K562 (cell line): Measurements from ENCODE around the gene CSRNP2. TPM values are rescaled to one million over a fixed set of nuclear protein-coding genes. Genes with fewer than 3 reads are reported as not detected.

Experiments
- ATAC-seq: fragments of 200-7000 bp; cut with Tn5 transposase; 3 replicates; pipeline ENCODE4 v1.9.1; 2020; ENCODE audit warnings: moderate library complexity
- BruUV-seq: library from RNA; stranded (reverse); fragments of 400-500 nt; replicated peaks from 2 replicates; lab custom pipeline; 2021; lab: Mats Ljungman, UMichigan
- CTCF ChIA-PET: fragments of 300-600 bp; formaldehyde crosslinking; extraction: SDS; loops from one replicate; lab custom pipeline; 2021; ENCODE audit warnings: low intra/inter-chr PET ratio; lab: Yijun Ruan, JAX
- POLR2A ChIA-PET: fragments of 300-600, 350-650 bp; sonication (Branson Sonifier 250); formaldehyde crosslinking; extraction: SDS; loops from one replicate; lab custom pipeline; 2021; ENCODE audit warnings: antibody characterized with exemption, inconsistent platforms; lab: Yijun Ruan, JAX
- DNase-seq, 4 experiments: peaks; one replicate each; pipeline versions ENCODE4 v3.0.0 to v3.0.0-alpha.2; 2011 to 2018; ENCODE audit warnings: low spot score in 3 of 4, mixed read lengths in 3 of 4; ENCODE audit errors: extremely low read depth in 1 of 4
- FAIRE-seq: peaks from 2 replicates; lab custom pipeline; 2011; peaks lifted over from hg19 to GRCh38; lab: Jason Lieb, UNC
- H2AFZ ChIP-seq: 2 replicates; pipeline ENCODE4 v1.6.0; 2011; ENCODE audit warnings: low read depth, low read length, control low read depth, inconsistent platforms
- H3K27ac ChIP-seq: fragments of 200-600 bp; 3 replicates; pipeline ENCODE4 v1.8.0; 2011; ENCODE audit warnings: low read depth, mild to moderate bottlenecking, control low read depth, inconsistent platforms, low read length, moderate library complexity, mixed read lengths; ENCODE audit errors: extremely low read depth
- H3K27me3 ChIP-seq, 2 experiments: fragments of 300-600 bp in 1 of 2; 2 replicates in 1 of 2; 3 replicates in 1 of 2; pipeline versions ENCODE4 v1.6.0 to v1.8.0; 2011; ENCODE audit warnings: inconsistent platforms in 2 of 2, low read length in 2 of 2, mild to moderate bottlenecking in 1 of 2, mixed read lengths in 1 of 2, moderate library complexity in 1 of 2; ENCODE audit not compliant: control insufficient read depth in 2 of 2, insufficient read depth in 2 of 2
- H3K36me3 ChIP-seq: fragments of 300-600 bp; 3 replicates; pipeline ENCODE4 v1.8.0; 2011; ENCODE audit warnings: mild to moderate bottlenecking, low read length, inconsistent platforms; ENCODE audit not compliant: control insufficient read depth, insufficient read depth
- H3K4me1 ChIP-seq, 2 experiments: fragments of 200-600 bp in 1 of 2; replicated peaks in 1 of 2; 2 replicates in 1 of 2; 3 replicates in 1 of 2; pipeline versions ENCODE4 v1.5.1 to v1.8.0; 2011; ENCODE audit warnings: inconsistent platforms in 2 of 2, low read length in 2 of 2, mild to moderate bottlenecking in 1 of 2, mixed read lengths in 1 of 2, moderate library complexity in 1 of 2; ENCODE audit not compliant: control insufficient read depth in 2 of 2, insufficient read depth in 2 of 2
- H3K4me2 ChIP-seq: 2 replicates; pipeline ENCODE4 v1.6.1; 2011; ENCODE audit warnings: low read length, control low read depth, inconsistent platforms, mixed read lengths; ENCODE audit not compliant: insufficient read depth
- H3K4me3 ChIP-seq: fragments of 200-600 bp; sonication (generic), shearing (Covaris generic); 2 replicates; pipeline ENCODE4 v1.5.1; 2016; ENCODE audit warnings: control low read depth, inconsistent platforms
- H3K79me2 ChIP-seq: fragments of 200-600 bp; 3 replicates; pipeline ENCODE4 v1.8.0; 2011; ENCODE audit warnings: low read length, inconsistent platforms; ENCODE audit not compliant: control insufficient read depth, insufficient read depth
- H3K9ac ChIP-seq, 2 experiments: 2 replicates each; pipeline versions ENCODE4 v1.6.0 to v1.6.1; 2011; ENCODE audit warnings: low read depth in 2 of 2, low read length in 2 of 2, control low read depth in 1 of 2, inconsistent platforms in 1 of 2, mild to moderate bottlenecking in 1 of 2, mixed read lengths in 1 of 2; ENCODE audit not compliant: insufficient read depth in 1 of 2
- H3K9me1 ChIP-seq: one replicate; pipeline ENCODE4 v1.6.0; 2011; ENCODE audit warnings: inconsistent platforms, mild to moderate bottlenecking, low read length, moderate library complexity; ENCODE audit not compliant: control insufficient read depth, insufficient read depth
- H3K9me3 ChIP-seq: replicated peaks from 2 replicates; pipeline ENCODE4 v1.5.1; 2011; ENCODE audit warnings: low read depth, low read length, inconsistent platforms; ENCODE audit not compliant: control insufficient read depth, insufficient read depth
- H4K20me1 ChIP-seq: replicated peaks from 2 replicates; pipeline ENCODE4 v1.6.1; 2011; ENCODE audit warnings: low read length, inconsistent platforms, mixed read lengths; ENCODE audit not compliant: control insufficient read depth, insufficient read depth
- CHD4 ChIP-seq: fragments of 200-600 bp; sonication (generic); IDR thresholded peaks from 3 replicates; pipeline ENCODE4 v1.6.1; 2012; ENCODE audit warnings: low read depth, mild to moderate bottlenecking, mixed read lengths, low read length, inconsistent platforms; ENCODE audit not compliant: insufficient read depth, insufficient replicate concordance, poor library complexity, severe bottlenecking
- COPS2 ChIP-seq: fragments of 450-650 bp; conservative IDR thresholded peaks from 2 replicates; pipeline ENCODE4 v1.6.1; 2016; ENCODE audit warnings: mild to moderate bottlenecking, moderate library complexity
- FOXJ3 ChIP-seq: sonication (generic); formaldehyde crosslinking; IDR thresholded peaks from 2 replicates; pipeline ENCODE4 v1.4.0; 2020; ENCODE audit warnings: mild to moderate bottlenecking, missing genetic modification reagents
- GTF2A2 ChIP-seq: IDR thresholded peaks from 2 replicates; pipeline ENCODE4 v1.6.1; 2016; ENCODE audit warnings: mild to moderate bottlenecking, missing genetic modification characterization, missing compliant biosample characterization
- HNRNPUL1 ChIP-seq: fragments of 200-400 bp; formaldehyde crosslinking; IDR thresholded peaks from 2 replicates; pipeline ENCODE4 v1.6.1; 2017; ENCODE audit warnings: low read length
- HOXB6 ChIP-seq: fragments of 250-450 bp; sonication (Bioruptor Pico); IDR thresholded peaks from 2 replicates; pipeline ENCODE4 v1.5.1; 2022; ENCODE audit warnings: mild to moderate bottlenecking, borderline replicate concordance
- WGBS: fragments of 100-300 bp; shearing (Covaris generic); methylation state at CpG from one replicate; pipeline ENCODE4 v1.1.6; 2016; ENCODE audit warnings: low coverage, mixed read lengths; ENCODE audit not compliant: insufficient coverage; ENCODE audit errors: missing lambda C conversion rate; 5-methylcytosine and 5-hydroxymethylcytosine counted together
- in situ Hi-C: fragments of 300-500 bp; cut with MboI; formaldehyde crosslinking; loops from 4 replicates; pipeline ENCODE4 v1.15.0; 2018; ENCODE audit warnings: inconsistent platforms, mixed read lengths
- intact Hi-C: fragments of 100-400 bp; cut with micrococcal nuclease; formaldehyde crosslinking; loops from 2 replicates; pipeline ENCODE4 v1.14.2; 2022
- polyA plus RNA-seq, 8 experiments: library from polyadenylated mRNA; depleted of rRNA in 4 of 8; stranded (reverse) in 5 of 8; unstranded in 3 of 8; fragments of >200 nt; fragmentation: Nextera tagmentation in 2 of 8; fragmentation: Illumina TruSeq in 1 of 8; extraction: Ambion mirVana in 2 of 8; extraction: Trizol in 1 of 8; gene quantifications; 2 replicates each; pipeline versions ENCODE4 v1.2.1 to v1.2.3, GENCODE V29; 2011 to 2014; ENCODE audit warnings: inconsistent platforms in 1 of 8, missing spikeins in 1 of 8
- total RNA-seq, 7 experiments: library from RNA; depleted of rRNA in 6 of 7; stranded (reverse); fragments of >200 nt in 6 of 7; fragmentation: Illumina TruSeq in 2 of 7; extraction: Trizol in 2 of 7; gene quantifications; 2 replicates each; pipeline versions ENCODE4 v1.2.1 to v1.2.3, GENCODE V29; 2011 to 2021; ENCODE audit warnings: low replicate concordance in 1 of 7
- TF ChIP-seq, protein P1 (sequence below): fragments of 450-650 bp; IDR thresholded peaks from 2 replicates; pipeline ENCODE4 v1.6.1; 2014; ENCODE audit warnings: low read depth, mild to moderate bottlenecking, moderate library complexity, borderline replicate concordance

The CSRNP2 gene
- total and polyA plus RNA-seq, 9 of the 15 experiments (the other 6 are each of a cell fraction or from before 2014, with no cell fraction given): 1.6 to 13.9 (median 5.9) TPM

DNA sequence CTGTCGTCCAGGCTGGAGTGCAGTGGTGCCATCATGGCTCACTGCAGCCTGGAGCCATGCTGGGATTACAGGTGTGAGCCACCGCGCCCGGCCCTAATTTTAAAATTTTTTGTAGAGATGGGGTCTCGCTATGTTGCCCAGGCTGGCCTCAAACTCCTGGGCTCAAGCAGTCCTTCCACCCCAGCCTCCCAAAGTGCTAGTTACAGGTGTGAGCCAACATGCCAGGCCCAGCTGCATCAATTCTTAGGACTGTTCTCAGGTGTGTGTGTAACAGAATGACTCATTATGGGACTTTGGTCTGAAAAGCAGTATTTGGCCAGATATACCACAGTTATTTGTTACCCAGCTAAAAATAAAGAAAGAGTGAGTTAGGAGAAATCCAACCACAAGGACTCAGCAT, 17.9 kb downstream of the CSRNP2 start:
- in situ Hi-C loops (no loop called here), intact Hi-C loops (no loop called here)
- H3K27ac ChIP-seq: no peak overlapping the region
- ChIA-PET CTCF (no interaction called here), POLR2A (interaction anchor here (1.6 to 3.2 kb wide), 2 partner anchors 11 to 17 kb away, joined by 5 to 25 read pairs; partner anchors contain the start of gene CSRNP2)
- no peak overlapping the region for H3K4me2 ChIP-seq
- no peaks in the 10 kb centered on the region for H3K9me3 ChIP-seq
- TF ChIP-seq FOXJ3 (no peak), HOXB6 (CRISPR knock-in tag) (no peak), COPS2 (no peak), HNRNPUL1 (no peak), CHD4 (no peak), GTF2A2 (tag) (no peak)
- TF ChIP-seq, protein P1, sequence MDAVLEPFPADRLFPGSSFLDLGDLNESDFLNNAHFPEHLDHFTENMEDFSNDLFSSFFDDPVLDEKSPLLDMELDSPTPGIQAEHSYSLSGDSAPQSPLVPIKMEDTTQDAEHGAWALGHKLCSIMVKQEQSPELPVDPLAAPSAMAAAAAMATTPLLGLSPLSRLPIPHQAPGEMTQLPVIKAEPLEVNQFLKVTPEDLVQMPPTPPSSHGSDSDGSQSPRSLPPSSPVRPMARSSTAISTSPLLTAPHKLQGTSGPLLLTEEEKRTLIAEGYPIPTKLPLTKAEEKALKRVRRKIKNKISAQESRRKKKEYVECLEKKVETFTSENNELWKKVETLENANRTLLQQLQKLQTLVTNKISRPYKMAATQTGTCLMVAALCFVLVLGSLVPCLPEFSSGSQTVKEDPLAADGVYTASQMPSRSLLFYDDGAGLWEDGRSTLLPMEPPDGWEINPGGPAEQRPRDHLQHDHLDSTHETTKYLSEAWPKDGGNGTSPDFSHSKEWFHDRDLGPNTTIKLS: no peak
- 97% methylated on average over 5 of the region's 5 CpGs for WGBS
- no peak overlapping the region for H3K9ac ChIP-seq
- no peak overlapping the region for H3K4me3 ChIP-seq
- H3K36me3 ChIP-seq: peaks cover 71% of the 10 kb centered on the region
- DNase-seq (no peak), FAIRE-seq (no peak), ATAC-seq (no peak)
- no peak overlapping the region for H2AFZ ChIP-seq
- H3K79me2 ChIP-seq: no peaks in the 10 kb centered on the region
- no peaks in the 10 kb centered on the region; the same call in 1 of the 2 replicates for H4K20me1 ChIP-seq
- H3K27me3 ChIP-seq: no peaks in the 10 kb centered on the region
- no peaks in the 10 kb centered on the region for H3K9me1 ChIP-seq
- no TSS peak for BruUV-seq
- peaks cover 7 to 12% of the 10 kb centered on the region in 2 experiments; a peak in 3 of 5 replicates for H3K4me1 ChIP-seq
